GM12865 (cell line): ENCODE results near the gene AKAP7.

Experiments used
- DNase-seq: peaks from one replicate; pipeline ENCODE4 v3.0.0; 2010; ENCODE audit warnings: low read depth
- H3K4me3 ChIP-seq: 2 replicates; pipeline ENCODE4 v1.5.1; 2011; ENCODE audit warnings: mild to moderate bottlenecking, low read depth, low read length, control low read depth
- TF ChIP-seq, protein P1 (sequence below): IDR thresholded peaks from 2 replicates; pipeline ENCODE4 v1.5.1; 2011; ENCODE audit warnings: low read length, control low read depth, low read depth, inconsistent platforms; ENCODE audit not compliant: insufficient read depth; ENCODE audit errors: missing control alignments

AKAP7 gene

DNA sequence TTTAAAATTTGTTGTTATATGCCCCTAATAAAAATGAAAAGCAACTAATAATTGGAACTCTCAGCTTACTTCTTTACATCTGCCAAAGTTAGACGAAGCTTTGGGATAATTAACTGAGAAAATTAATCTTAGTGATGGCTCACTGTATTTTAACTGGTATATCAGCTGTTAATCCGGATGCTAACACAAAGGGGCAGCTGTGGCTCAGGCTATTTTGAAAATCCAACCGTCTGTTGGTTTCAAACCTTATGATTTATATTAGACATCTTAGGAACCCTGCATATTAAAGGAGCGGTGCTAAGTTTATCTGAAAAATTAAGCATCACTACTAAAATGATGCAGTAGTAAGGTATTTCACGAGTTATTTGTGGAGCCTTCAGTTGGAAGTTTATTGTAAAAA is 96.6 kb downstream of the AKAP7 start:
- no peak for DNase-seq
- no peak overlapping the region for H3K4me3 ChIP-seq
- TF ChIP-seq, protein P1, sequence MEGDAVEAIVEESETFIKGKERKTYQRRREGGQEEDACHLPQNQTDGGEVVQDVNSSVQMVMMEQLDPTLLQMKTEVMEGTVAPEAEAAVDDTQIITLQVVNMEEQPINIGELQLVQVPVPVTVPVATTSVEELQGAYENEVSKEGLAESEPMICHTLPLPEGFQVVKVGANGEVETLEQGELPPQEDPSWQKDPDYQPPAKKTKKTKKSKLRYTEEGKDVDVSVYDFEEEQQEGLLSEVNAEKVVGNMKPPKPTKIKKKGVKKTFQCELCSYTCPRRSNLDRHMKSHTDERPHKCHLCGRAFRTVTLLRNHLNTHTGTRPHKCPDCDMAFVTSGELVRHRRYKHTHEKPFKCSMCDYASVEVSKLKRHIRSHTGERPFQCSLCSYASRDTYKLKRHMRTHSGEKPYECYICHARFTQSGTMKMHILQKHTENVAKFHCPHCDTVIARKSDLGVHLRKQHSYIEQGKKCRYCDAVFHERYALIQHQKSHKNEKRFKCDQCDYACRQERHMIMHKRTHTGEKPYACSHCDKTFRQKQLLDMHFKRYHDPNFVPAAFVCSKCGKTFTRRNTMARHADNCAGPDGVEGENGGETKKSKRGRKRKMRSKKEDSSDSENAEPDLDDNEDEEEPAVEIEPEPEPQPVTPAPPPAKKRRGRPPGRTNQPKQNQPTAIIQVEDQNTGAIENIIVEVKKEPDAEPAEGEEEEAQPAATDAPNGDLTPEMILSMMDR = no peak

GRCh38 chr6:131244942-131245341 is 109.7 kb downstream of the AKAP7 start:
- TF ChIP-seq, protein P1 = no peak
- H3K4me3 ChIP-seq = no peak overlapping the region
- DNase-seq = no peak

- TF ChIP-seq, protein P1 = no peak
- peak; percentile 29 for DNase-seq
- no peak overlapping the region for H3K4me3 ChIP-seq
Measured at GRCh38 chr6:131250122-131250521, 114.9 kb downstream of the AKAP7 start.

GRCh38 chr6:131250936-131251335 is 115.7 kb downstream of the AKAP7 start:
- no peak overlapping the region for H3K4me3 ChIP-seq
- TF ChIP-seq, protein P1 = no peak
- no peak for DNase-seq

DNA sequence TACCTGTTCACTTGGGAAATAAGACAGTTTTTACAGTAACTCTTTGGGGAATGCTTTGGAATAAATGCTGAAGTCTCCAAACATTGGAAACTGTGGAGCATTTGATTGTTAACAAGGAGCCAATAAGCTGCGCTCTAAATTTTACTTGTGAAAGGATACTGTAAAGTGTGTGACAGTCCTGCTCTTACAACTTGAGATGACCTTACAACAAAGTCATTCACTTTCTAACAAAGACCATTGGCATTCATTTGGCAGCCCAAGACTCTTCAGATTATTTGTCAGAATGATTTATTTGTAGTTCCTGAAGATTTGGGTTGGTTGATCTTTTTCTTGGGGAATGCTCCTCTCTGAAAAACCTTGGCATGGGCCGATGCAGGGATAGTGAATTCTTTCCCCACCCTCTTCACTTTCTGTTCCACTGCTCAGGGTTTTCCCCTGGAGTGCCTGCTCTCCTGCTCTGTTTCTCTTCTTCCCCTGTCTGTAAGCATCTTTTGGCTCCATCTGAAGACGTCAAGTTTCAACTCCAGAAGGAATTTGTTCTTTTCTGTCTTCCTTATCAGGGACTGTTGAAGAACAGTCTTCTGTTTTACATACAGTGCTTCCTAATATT is 116.4 kb downstream of the AKAP7 start:
- no peak overlapping the region for H3K4me3 ChIP-seq
- DNase-seq = no peak
- TF ChIP-seq, protein P1 = no peak

GRCh38 chr6:131255434-131255833 is 120.2 kb downstream of the AKAP7 start:
- no peak for DNase-seq
- no peak overlapping the region for H3K4me3 ChIP-seq
- TF ChIP-seq, protein P1 = no peak

GRCh38 chr6:131255911-131256310 is 120.6 kb downstream of the AKAP7 start:
- no peak overlapping the region for H3K4me3 ChIP-seq
- TF ChIP-seq, protein P1 = no peak
- DNase-seq = no peak
